K562 (cell line): ENCODE measurements around the gene GATA2. TPM values are rescaled to one million over a fixed set of nuclear protein-coding genes. Genes with fewer than 3 reads are reported as not detected.

Source experiments
- ARID1B ChIP-seq: fragments of 450-650 bp; IDR thresholded peaks from 2 replicates; pipeline ENCODE4 v1.6.1; 2016; ENCODE audit warnings: antibody characterized with exemption, mild to moderate bottlenecking, inconsistent platforms
- BCOR ChIP-seq: fragments of 450-650 bp; IDR thresholded peaks from 2 replicates; pipeline ENCODE4 v1.6.1; 2016
- CREB5 ChIP-seq: fragments of 250-450 bp; sonication (Bioruptor Pico); IDR thresholded peaks from 2 replicates; pipeline ENCODE4 v1.5.0; 2020; ENCODE audit warnings: mild to moderate bottlenecking
- GABPB2 ChIP-seq: fragments of 250-450 bp; sonication (Bioruptor Pico); conservative IDR thresholded peaks from 2 replicates; pipeline ENCODE4 v1.5.1; 2021; ENCODE audit warnings: mild to moderate bottlenecking
- GTF2B ChIP-seq: IDR thresholded peaks from 2 replicates; pipeline ENCODE4 v1.6.1; 2011; ENCODE audit not compliant: insufficient read length; ENCODE audit errors: extremely low read depth
- HMGXB4 ChIP-seq: sonication (generic); formaldehyde crosslinking; IDR thresholded peaks from 2 replicates; pipeline ENCODE4 v1.8.1; 2023; ENCODE audit warnings: mild to moderate bottlenecking, missing genetic modification reagents
- NFXL1 ChIP-seq: fragments of 450-650 bp; formaldehyde crosslinking; IDR thresholded peaks from 2 replicates; pipeline ENCODE4 v1.4.0; 2021; ENCODE audit warnings: mild to moderate bottlenecking
- PCBP1 ChIP-seq: fragments of 200-400 bp; formaldehyde crosslinking; IDR thresholded peaks from 2 replicates; pipeline ENCODE4 v1.6.1; 2018; ENCODE audit warnings: mild to moderate bottlenecking, low read depth, low read length; ENCODE audit not compliant: poor library complexity, severe bottlenecking
- RBM25 ChIP-seq: fragments of 200-400 bp; formaldehyde crosslinking; IDR thresholded peaks from 2 replicates; pipeline ENCODE4 v1.6.1; 2018; ENCODE audit warnings: low read length, low read depth, moderate library complexity; ENCODE audit not compliant: severe bottlenecking
- THAP7 ChIP-seq: fragments of 250-450 bp; sonication (Bioruptor Pico); IDR thresholded peaks from 2 replicates; pipeline ENCODE4 v1.5.0; 2021
- ZNF318 ChIP-seq, 2 experiments: fragments of 450-650 bp; IDR thresholded peaks; 2 replicates each; pipeline ENCODE4 v1.6.1; 2016; ENCODE audit warnings: mild to moderate bottlenecking in 2 of 2, borderline replicate concordance in 1 of 2, low read depth in 1 of 2, moderate library complexity in 1 of 2
- ZNF75A ChIP-seq: fragments of 450-650 bp; formaldehyde crosslinking; IDR thresholded peaks from 2 replicates; pipeline ENCODE4 v1.4.0; 2020; ENCODE audit warnings: mild to moderate bottlenecking
- polyA plus RNA-seq, 8 experiments: library from polyadenylated mRNA; depleted of rRNA in 4 of 8; stranded (reverse) in 5 of 8; unstranded in 3 of 8; fragments of >200 nt; fragmentation: Nextera tagmentation in 2 of 8; fragmentation: Illumina TruSeq in 1 of 8; extraction: Ambion mirVana in 2 of 8; extraction: Trizol in 1 of 8; gene quantifications; 2 replicates each; pipeline versions ENCODE4 v1.2.1 to v1.2.3, GENCODE V29; 2011 to 2014; ENCODE audit warnings: inconsistent platforms in 1 of 8, missing spikeins in 1 of 8
- total RNA-seq, 7 experiments: library from RNA; depleted of rRNA in 6 of 7; stranded (reverse); fragments of >200 nt in 6 of 7; fragmentation: Illumina TruSeq in 2 of 7; extraction: Trizol in 2 of 7; gene quantifications; 2 replicates each; pipeline versions ENCODE4 v1.2.1 to v1.2.3, GENCODE V29; 2011 to 2021; ENCODE audit warnings: low replicate concordance in 1 of 7

GATA2 gene
- total and polyA plus RNA-seq, 9 of the 15 experiments (the other 6 are each of a cell fraction or from before 2014, with no cell fraction given): 8.5 to 218 (median 50.8) TPM

GRCh38 chr3:128456776-128457715 is 36.0 kb downstream of the GATA2 start (continued):
- no peak for TF ChIP-seq ZNF318 (IDR thresholded peaks at IDR 0.05; ENCODE audit: borderline replicate concordance in 1 of 2, low read depth in 1 of 2)
- no peak for TF ChIP-seq THAP7 (CRISPR knock-in tag)
- no peak for TF ChIP-seq PCBP1
- TF ChIP-seq BCOR: peak; percentile 78
- no peak for TF ChIP-seq ZNF75A (CRISPR knock-in tag)
- TF ChIP-seq HMGXB4 (CRISPR knock-in tag): no peak
- no peak for TF ChIP-seq CREB5
- no peak for TF ChIP-seq NFXL1 (CRISPR knock-in tag)
- no peak for TF ChIP-seq GTF2B
- TF ChIP-seq GABPB2 (CRISPR knock-in tag): no peak
- TF ChIP-seq ARID1B: peak; percentile 58
- peak; percentile 92 for TF ChIP-seq RBM25
